AG09309 (cell line): ENCODE measurements around the gene MIA2.

Experiments used
- DNase-seq: peaks from one replicate; pipeline ENCODE4 v3.0.0-alpha.2; 2010; ENCODE audit warnings: low read depth
- H3K4me3 ChIP-seq: 2 replicates; pipeline ENCODE4 v1.5.1; 2011; ENCODE audit warnings: mild to moderate bottlenecking, low read depth, low read length, moderate library complexity; ENCODE audit not compliant: control insufficient read depth
- CTCF ChIP-seq: IDR thresholded peaks from 2 replicates; pipeline ENCODE4 v1.5.1; 2011; ENCODE audit warnings: mild to moderate bottlenecking, low read depth, low read length, inconsistent platforms; ENCODE audit not compliant: insufficient read depth, control insufficient read depth; ENCODE audit errors: missing control alignments

MIA2 gene

GRCh38 chr14:39370415-39370814, 136.7 kb downstream of the MIA2 start:
- DNase-seq = no peak

GRCh38 chr14:39372656-39373055, 138.9 kb downstream of the MIA2 start:
- TF ChIP-seq CTCF = no peak

More at GRCh38 chr14:39370415-39370814, 136.7 kb downstream of the MIA2 start:
- H3K4me3 ChIP-seq = no peak overlapping the region
- TF ChIP-seq CTCF = no peak

GRCh38 chr14:39374851-39375250, 141.1 kb downstream of the MIA2 start:
- peak; percentile 53 for DNase-seq
- TF ChIP-seq CTCF = no peak
- H3K4me3 ChIP-seq = no peak overlapping the region

More at GRCh38 chr14:39372656-39373055, 138.9 kb downstream of the MIA2 start:
- DNase-seq = peak; percentile 27
- H3K4me3 ChIP-seq = no peak overlapping the region

- DNase-seq = no peak
- no peak for TF ChIP-seq CTCF
- no peak overlapping the region for H3K4me3 ChIP-seq
Measured at GRCh38 chr14:39376667-39377403, 143.1 kb downstream of the MIA2 start.

- DNase-seq = no peak
- H3K4me3 ChIP-seq = no peak overlapping the region
- TF ChIP-seq CTCF = no peak
Measured at GRCh38 chr14:39381366-39381765, 147.7 kb downstream of the MIA2 start.

GRCh38 chr14:39382463-39382862, 148.7 kb downstream of the MIA2 start:
- no peak for DNase-seq
- no peak overlapping the region for H3K4me3 ChIP-seq
- TF ChIP-seq CTCF = no peak
